ENCODE measurements around the gene CORO2B.
"Not testable (repeated sequence)": the region's sequence is repeated elsewhere in the genome, so short reads cannot be mapped to it uniquely, and the experiment has no call there.

CORO2B gene

DNA sequence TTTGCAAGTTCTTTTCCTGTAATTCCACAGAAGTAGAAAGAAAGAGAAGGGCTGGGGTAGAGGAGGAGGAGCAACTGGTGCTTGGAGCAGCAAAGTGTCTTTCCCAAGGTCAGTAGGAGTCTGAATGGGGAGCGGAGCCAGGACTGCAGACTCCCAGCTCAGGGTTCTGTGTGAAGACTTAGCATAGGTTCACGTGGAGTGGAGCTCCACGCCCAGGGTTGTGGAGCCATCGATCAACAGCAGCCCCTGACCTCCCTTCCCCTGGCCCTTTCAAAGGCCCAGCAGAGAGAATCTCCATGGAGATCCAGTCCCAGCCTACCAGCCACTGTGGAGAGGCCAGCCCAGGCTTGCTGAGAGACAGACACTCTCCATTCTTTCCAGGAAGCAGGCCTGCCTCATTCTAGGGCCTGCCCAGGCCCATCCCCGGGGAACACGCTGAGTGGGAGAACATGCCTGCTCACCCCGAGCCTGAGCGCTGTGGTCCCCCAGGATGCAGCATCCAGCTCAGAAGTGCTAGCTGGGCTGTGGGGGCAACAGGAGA lies 62.1 kb downstream of the CORO2B start:
- Histone ChIP-seq H3K27me3 (ENCODE audit: control insufficient read depth, insufficient read depth, low read length) (no peaks in the 10 kb centered on the region), H3K9me3 (ENCODE audit: control insufficient read depth, insufficient read depth, low read length) (no peaks in the 10 kb centered on the region), H3K36me3 (ENCODE audit: control insufficient read depth, insufficient read depth, low read length) (no peaks in the 10 kb centered on the region), H3K9ac (ENCODE audit: low read depth, low read length) (no peak overlapping the region), H3K4me3 (ENCODE audit: low read depth, low read length) (no peak overlapping the region), H3K27ac (ENCODE audit: low read depth, low read length) (no peak overlapping the region), H3K4me1 (ENCODE audit: control insufficient read depth, insufficient read depth, low read length) (no peaks in the 10 kb centered on the region; the same call in 1 of the 2 replicates)

DNA sequence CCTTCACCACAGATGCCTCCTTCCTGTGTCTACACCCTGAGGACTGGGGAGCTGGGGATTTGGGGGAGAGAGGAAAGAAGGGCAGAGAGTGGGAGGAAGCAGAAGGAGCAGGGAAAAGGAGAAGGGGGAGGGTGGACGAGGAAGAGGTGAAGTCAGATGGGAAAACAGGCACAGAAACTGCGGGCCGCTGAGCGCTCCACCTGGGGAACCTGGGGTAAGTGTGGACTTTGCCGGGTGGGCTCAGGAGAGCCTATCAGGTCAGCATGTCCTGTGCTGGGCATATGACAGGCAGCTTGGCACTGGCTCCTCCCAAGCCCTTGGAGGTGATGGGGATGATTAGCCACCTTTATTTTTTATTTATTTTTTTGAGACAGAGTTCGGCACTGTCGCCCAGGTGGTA lies 62.6 kb downstream of the CORO2B start:
- H3K9ac ChIP-seq (ENCODE audit: low read depth, low read length) = no peak overlapping the region
- no peaks in the 10 kb centered on the region for H3K27me3 ChIP-seq (ENCODE audit: control insufficient read depth, insufficient read depth, low read length)
- H3K4me3 ChIP-seq (ENCODE audit: low read depth, low read length) = no peak overlapping the region
- no peak overlapping the region for H3K27ac ChIP-seq (ENCODE audit: low read depth, low read length)
- H3K9me3 ChIP-seq (ENCODE audit: control insufficient read depth, insufficient read depth, low read length) = no peaks in the 10 kb centered on the region
- no peaks in the 10 kb centered on the region; the same call in 1 of the 2 replicates for H3K4me1 ChIP-seq (ENCODE audit: control insufficient read depth, insufficient read depth, low read length)
- H3K36me3 ChIP-seq (ENCODE audit: control insufficient read depth, insufficient read depth, low read length) = no peaks in the 10 kb centered on the region

DNA sequence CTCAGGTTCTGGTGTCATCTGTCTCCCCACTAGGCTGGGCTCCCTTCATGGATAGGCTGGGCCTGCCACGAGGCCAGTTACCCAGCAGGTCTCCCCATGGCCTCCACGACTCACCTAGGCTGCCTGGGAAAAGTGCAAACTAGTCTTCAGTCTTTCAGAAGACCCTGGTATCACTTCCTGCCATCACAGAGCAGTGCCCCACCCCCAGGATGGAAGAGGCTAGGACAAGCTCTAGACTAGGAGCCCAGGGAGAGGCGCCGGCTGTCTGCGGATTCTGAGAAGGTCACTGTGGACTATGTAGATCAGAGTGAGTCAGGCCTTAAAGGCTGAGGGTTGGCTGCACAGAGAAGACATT lies 63.7 kb downstream of the CORO2B start:
- no peak overlapping the region for H3K27ac ChIP-seq (ENCODE audit: low read depth, low read length)
- no peaks in the 10 kb centered on the region for H3K27me3 ChIP-seq (ENCODE audit: control insufficient read depth, insufficient read depth, low read length)
- no peaks in the 10 kb centered on the region for H3K9me3 ChIP-seq (ENCODE audit: control insufficient read depth, insufficient read depth, low read length)
- H3K4me1 ChIP-seq (ENCODE audit: control insufficient read depth, insufficient read depth, low read length) = no peaks in the 10 kb centered on the region; the same call in 1 of the 2 replicates
- no peak overlapping the region for H3K4me3 ChIP-seq (ENCODE audit: low read depth, low read length)
- no peak overlapping the region for H3K9ac ChIP-seq (ENCODE audit: low read depth, low read length)
- H3K36me3 ChIP-seq (ENCODE audit: control insufficient read depth, insufficient read depth, low read length) = no peaks in the 10 kb centered on the region

DNA sequence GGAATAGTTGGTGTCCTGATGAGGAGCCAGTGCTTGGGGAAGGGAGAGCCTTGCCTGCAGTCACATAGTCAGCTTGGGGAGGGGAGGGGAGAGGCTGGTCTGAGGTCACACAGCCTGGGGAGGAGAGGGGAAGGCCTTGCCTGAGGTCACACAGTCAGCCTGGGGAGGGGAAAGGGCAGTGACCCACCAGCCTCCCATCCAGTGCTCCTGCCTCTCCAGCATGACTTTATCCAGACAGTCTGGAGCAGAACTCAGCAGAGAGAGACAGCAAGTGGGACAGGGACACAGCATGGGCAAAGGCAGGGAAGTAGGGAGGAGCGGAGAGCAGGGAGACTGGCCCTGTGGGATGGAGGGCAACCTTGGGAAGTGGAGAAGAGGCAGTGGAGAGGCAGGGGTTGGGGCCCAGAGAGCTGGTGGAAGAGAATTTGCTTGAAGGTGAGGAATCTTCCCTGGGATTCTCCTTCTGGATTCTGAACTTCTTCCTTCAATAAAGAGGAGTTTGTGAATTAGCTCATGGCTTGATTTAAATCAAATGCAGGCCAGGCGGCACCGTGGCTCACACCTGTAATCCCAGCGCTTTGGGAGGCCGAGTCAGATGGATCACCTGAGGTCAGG lies 64.5 kb downstream of the CORO2B start:
- Histone ChIP-seq H3K4me1 (ENCODE audit: control insufficient read depth, insufficient read depth, low read length) (no peaks in the 10 kb centered on the region; the same call in 1 of the 2 replicates), H3K27me3 (ENCODE audit: control insufficient read depth, insufficient read depth, low read length) (no peaks in the 10 kb centered on the region), H3K9ac (ENCODE audit: low read depth, low read length) (no peak overlapping the region), H3K36me3 (ENCODE audit: control insufficient read depth, insufficient read depth, low read length) (no peaks in the 10 kb centered on the region), H3K27ac (ENCODE audit: low read depth, low read length) (no peak overlapping the region), H3K9me3 (ENCODE audit: control insufficient read depth, insufficient read depth, low read length) (no peaks in the 10 kb centered on the region), H3K4me3 (ENCODE audit: low read depth, low read length) (no peak overlapping the region)

DNA sequence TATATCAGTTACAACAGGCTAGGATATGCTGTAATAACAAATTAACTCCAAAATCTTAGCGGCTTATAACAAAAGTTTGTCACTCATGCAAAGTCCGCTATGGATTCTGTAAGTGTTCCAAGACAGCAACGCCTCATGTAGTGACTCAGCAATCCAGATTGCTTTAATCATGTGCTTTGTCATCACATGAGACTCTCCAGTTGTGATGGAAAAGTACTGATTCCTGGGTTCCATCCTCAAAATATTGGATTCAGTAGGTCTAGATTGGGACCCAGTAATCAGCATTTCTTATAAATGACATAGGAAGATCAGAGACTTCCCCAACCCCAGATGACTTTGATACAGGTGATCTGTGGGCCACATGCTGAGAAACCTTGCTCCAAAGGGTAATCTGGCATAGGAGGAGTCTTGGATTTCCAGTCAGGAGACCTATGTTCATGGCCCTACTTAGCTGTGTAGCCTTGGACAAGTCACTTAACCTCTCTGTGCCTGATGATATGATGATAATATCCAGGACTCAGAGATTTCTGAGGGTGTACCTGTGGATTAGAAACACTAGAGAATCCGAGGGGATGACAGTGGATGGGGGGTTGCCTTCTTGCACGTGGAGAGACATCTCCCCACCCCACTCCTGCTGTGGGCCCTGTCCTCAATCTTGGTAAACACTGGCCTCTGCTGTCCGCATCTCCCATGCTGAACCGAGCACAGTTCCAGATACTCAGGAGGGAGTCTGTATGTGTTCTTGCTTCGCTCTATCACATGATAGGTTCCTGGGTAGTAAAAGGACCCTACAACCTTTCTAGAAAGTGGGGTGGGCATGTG lies 65.5 kb downstream of the CORO2B start:
- Histone ChIP-seq H3K27ac (ENCODE audit: low read depth, low read length) (no peak overlapping the region), H3K9ac (ENCODE audit: low read depth, low read length) (no peak overlapping the region), H3K4me1 (ENCODE audit: control insufficient read depth, insufficient read depth, low read length) (no peaks in the 10 kb centered on the region; the same call in 1 of the 2 replicates), H3K9me3 (ENCODE audit: control insufficient read depth, insufficient read depth, low read length) (no peaks in the 10 kb centered on the region), H3K4me3 (ENCODE audit: low read depth, low read length) (no peak overlapping the region), H3K27me3 (ENCODE audit: control insufficient read depth, insufficient read depth, low read length) (no peaks in the 10 kb centered on the region), H3K36me3 (ENCODE audit: control insufficient read depth, insufficient read depth, low read length) (no peaks in the 10 kb centered on the region)

DNA sequence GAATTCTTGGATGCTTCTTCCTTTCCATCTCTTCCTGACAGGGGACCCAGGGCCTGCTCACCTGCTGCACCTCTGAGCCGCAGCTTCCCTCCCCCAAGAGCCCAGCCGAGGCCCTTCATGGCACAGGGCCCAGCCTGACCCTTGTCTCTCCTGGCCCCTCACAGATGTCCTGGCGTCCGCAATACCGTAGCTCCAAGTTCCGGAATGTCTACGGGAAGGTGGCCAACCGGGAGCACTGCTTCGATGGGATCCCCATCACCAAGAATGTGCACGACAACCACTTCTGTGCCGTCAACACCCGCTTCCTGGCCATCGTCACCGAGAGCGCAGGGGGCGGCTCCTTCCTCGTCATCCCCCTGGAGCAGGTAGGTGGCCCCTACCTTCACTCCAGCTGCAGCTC lies 66.2 kb downstream of the CORO2B start:
- Histone ChIP-seq H3K27me3 (ENCODE audit: control insufficient read depth, insufficient read depth, low read length) (no peaks in the 10 kb centered on the region), H3K4me1 (ENCODE audit: control insufficient read depth, insufficient read depth, low read length) (no peaks in the 10 kb centered on the region; the same call in 1 of the 2 replicates), H3K9ac (ENCODE audit: low read depth, low read length) (no peak overlapping the region), H3K9me3 (ENCODE audit: control insufficient read depth, insufficient read depth, low read length) (no peaks in the 10 kb centered on the region), H3K4me3 (ENCODE audit: low read depth, low read length) (no peak overlapping the region), H3K27ac (ENCODE audit: low read depth, low read length) (no peak overlapping the region), H3K36me3 (ENCODE audit: control insufficient read depth, insufficient read depth, low read length) (no peaks in the 10 kb centered on the region)

DNA sequence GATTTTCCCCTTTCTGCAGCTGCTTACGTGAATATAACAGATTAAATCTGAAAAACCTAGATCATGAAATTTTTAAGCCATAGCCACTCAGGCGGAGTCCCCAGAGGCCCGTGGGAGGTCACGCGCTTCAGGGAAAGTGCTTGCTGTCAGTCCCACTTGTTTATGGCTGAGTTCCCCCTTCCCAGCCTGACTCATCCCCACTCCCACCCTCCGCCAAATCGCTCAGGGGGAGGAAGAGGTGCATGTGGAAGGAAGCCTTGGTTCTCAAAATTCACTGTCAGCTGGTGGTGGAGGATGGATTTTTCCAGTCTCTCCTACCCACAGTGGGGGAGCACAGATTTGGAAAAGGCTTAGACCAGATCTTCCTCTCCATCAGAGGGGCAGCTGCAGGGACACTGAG lies 67.4 kb downstream of the CORO2B start:
- Histone ChIP-seq H3K27ac (ENCODE audit: low read depth, low read length) (no peak overlapping the region), H3K4me1 (ENCODE audit: control insufficient read depth, insufficient read depth, low read length) (peaks cover 6% of the 10 kb centered on the region), H3K9ac (ENCODE audit: low read depth, low read length) (no peak overlapping the region)

DNA sequence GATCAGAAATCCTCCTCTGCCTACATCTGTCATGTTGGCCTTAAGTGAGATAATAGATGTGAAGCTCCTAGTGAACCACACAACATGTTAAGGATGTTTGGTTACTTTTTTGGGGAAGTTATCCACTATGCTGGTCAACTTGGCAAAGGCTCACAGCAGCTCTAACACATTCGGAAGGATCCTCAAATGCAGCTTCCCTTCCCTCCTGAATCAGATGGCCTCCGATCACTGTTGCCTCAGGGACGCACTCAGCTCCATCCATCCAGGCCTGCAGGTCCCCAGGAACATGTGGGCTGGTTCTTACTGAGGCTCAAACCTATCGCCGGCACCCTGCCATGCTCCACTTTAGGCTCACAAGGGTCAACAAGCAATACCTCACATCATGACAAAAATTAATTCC lies 67.9 kb downstream of the CORO2B start:
- Histone ChIP-seq H3K36me3 (ENCODE audit: control insufficient read depth, insufficient read depth, low read length) (no peaks in the 10 kb centered on the region), H3K9ac (ENCODE audit: low read depth, low read length) (no peak overlapping the region), H3K4me1 (ENCODE audit: control insufficient read depth, insufficient read depth, low read length) (peaks cover 10% of the 10 kb centered on the region), H3K27me3 (ENCODE audit: control insufficient read depth, insufficient read depth, low read length) (no peaks in the 10 kb centered on the region), H3K4me3 (ENCODE audit: low read depth, low read length) (no peak overlapping the region), H3K9me3 (ENCODE audit: control insufficient read depth, insufficient read depth, low read length) (no peaks in the 10 kb centered on the region), H3K27ac (ENCODE audit: low read depth, low read length) (no peak overlapping the region)

More for the DNA sequence above, 67.4 kb downstream of the CORO2B start:
- no peak overlapping the region for H3K4me3 ChIP-seq (ENCODE audit: low read depth, low read length)
- H3K36me3 ChIP-seq (ENCODE audit: control insufficient read depth, insufficient read depth, low read length) = no peaks in the 10 kb centered on the region
- H3K9me3 ChIP-seq (ENCODE audit: control insufficient read depth, insufficient read depth, low read length) = no peaks in the 10 kb centered on the region
- H3K27me3 ChIP-seq (ENCODE audit: control insufficient read depth, insufficient read depth, low read length) = no peaks in the 10 kb centered on the region

DNA sequence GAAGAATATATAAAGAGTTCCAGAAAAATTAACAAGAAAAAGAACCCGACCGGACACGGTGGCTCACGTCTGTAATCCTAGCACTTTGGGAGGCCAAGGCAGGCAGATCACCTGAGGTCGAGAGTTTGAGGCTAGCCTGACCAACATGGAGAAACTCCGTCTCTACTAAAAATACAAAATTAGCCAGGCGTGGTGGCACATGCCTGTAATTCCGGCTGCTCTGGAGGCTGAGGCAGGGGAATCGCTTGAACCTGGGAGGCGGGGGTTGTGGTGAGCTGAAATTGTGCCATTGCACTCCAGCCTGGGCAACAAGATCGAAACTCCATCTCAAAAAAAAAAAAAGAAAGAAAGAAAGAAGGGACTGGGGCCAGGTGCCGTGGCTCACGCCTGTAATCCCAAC lies 68.6 kb downstream of the CORO2B start:
- H3K9ac ChIP-seq (ENCODE audit: low read depth, low read length); H3K9me3 ChIP-seq (ENCODE audit: control insufficient read depth, insufficient read depth, low read length): not testable (repeated sequence)
- H3K4me1 ChIP-seq (ENCODE audit: control insufficient read depth, insufficient read depth, low read length) = peaks cover 17% of the 10 kb centered on the region

DNA sequence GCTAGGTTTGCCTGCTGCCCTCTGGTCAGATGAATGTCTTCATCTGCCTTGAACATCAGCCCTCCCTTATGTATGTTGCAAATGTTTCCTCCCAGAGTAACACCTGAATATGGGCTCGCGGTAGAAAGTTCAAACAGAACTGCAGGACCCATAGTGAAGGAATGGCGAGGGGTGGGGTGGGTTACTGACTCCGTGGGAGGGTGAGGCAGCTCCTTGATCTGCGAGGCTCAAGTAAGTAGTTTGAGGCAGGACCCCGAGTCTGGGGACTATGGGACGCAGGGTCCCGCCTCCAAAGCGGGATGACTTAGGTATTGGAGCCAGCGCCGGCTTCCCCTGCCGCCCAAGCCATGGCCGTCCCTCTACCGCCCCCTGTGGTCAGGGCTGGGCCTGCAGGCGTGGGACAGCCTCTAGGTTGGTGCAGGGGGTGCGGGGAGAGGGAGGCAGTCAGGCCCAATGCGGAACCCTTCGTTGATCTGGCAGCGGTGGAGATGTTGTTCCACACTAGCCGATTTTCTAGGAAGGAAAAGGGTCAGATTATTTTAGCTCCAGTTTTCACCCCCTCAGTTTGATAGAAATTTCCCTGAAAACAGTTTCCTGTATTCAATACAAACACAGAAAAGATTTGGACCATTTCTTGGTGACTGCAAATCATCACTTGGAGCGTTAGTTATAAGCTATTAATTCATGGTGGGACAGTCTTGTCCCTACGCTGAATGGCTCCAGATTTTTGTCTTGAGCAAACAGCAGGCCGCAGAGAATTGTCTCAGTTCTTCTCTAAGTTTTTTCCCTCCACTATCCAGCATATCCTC lies 72.3 kb downstream of the CORO2B start:
- Histone ChIP-seq H3K27ac (ENCODE audit: low read depth, low read length) (no peak overlapping the region), H3K9ac (ENCODE audit: low read depth, low read length) (no peak overlapping the region), H3K36me3 (ENCODE audit: control insufficient read depth, insufficient read depth, low read length) (no peaks in the 10 kb centered on the region), H3K4me3 (ENCODE audit: low read depth, low read length) (peak overlapping the region; percentile 47; the same call in 1 of the 2 replicates), H3K27me3 (ENCODE audit: control insufficient read depth, insufficient read depth, low read length) (no peaks in the 10 kb centered on the region), H3K4me1 (ENCODE audit: control insufficient read depth, insufficient read depth, low read length) (peaks cover 32% of the 10 kb centered on the region), H3K9me3 (ENCODE audit: control insufficient read depth, insufficient read depth, low read length) (no peaks in the 10 kb centered on the region)

More for the DNA sequence above, 68.6 kb downstream of the CORO2B start:
- not testable (repeated sequence) for H3K27me3 ChIP-seq (ENCODE audit: control insufficient read depth, insufficient read depth, low read length); H3K27ac ChIP-seq (ENCODE audit: low read depth, low read length); H3K36me3 ChIP-seq (ENCODE audit: control insufficient read depth, insufficient read depth, low read length); H3K4me3 ChIP-seq (ENCODE audit: low read depth, low read length)

All from HUES48 (cell line).